HK-2 (cell line): ENCODE results near the gene SIM1.

Experiments used
- DNase-seq: peaks from one replicate; pipeline ENCODE4 v3.0.0-alpha.2; 2018; ENCODE audit not compliant: unreplicated experiment

Gene SIM1

GRCh38 chr6:100353276-100354015 lies 111.3 kb downstream of the SIM1 start:
- DNase-seq: no peak

- no peak for DNase-seq
Measured at GRCh38 chr6:100350139-100350538, 114.6 kb downstream of the SIM1 start.

- no peak for DNase-seq
Measured at GRCh38 chr6:100349366-100349765, 115.4 kb downstream of the SIM1 start.

GRCh38 chr6:100347901-100348550 lies 116.7 kb downstream of the SIM1 start:
- no peak for DNase-seq

- DNase-seq: no peak
Measured at GRCh38 chr6:100346828-100347227, 117.9 kb downstream of the SIM1 start.

GRCh38 chr6:100346203-100346602 lies 118.5 kb downstream of the SIM1 start:
- DNase-seq: no peak

- no peak for DNase-seq
Measured at GRCh38 chr6:100344761-100345160, 120.0 kb downstream of the SIM1 start.

GRCh38 chr6:100344321-100344720 lies 120.4 kb downstream of the SIM1 start:
- DNase-seq: no peak

- DNase-seq: no peak
Measured at GRCh38 chr6:100343316-100344077, 121.2 kb downstream of the SIM1 start.

- DNase-seq: no peak
Measured at GRCh38 chr6:100342830-100343229, 121.9 kb downstream of the SIM1 start.

GRCh38 chr6:100339574-100340255 lies 125.0 kb downstream of the SIM1 start:
- DNase-seq: no peak

GRCh38 chr6:100338090-100338489 lies 126.6 kb downstream of the SIM1 start:
- no peak for DNase-seq

GRCh38 chr6:100336876-100337275 lies 127.8 kb downstream of the SIM1 start:
- no peak for DNase-seq

GRCh38 chr6:100335991-100336390 lies 128.7 kb downstream of the SIM1 start:
- DNase-seq: no peak
